Tibial nerve (tissue), 4 donors: ENCODE data around the gene MICAL2. TPM values are rescaled to one million over a fixed set of nuclear protein-coding genes. Genes with fewer than 3 reads are reported as not detected.

Experiments
- DNase-seq, 2 donors: peaks; one replicate each; pipeline ENCODE4 v3.0.0-alpha.2; 2019; ENCODE audit warnings: low spot score in 2 of 2
- H3K27ac ChIP-seq, 4 donors: fragments of 200-600 bp; sonication (generic) in 3 of 4; one replicate each; pipeline ENCODE4 v1.5.1; 2017 to 2019; ENCODE audit warnings: mild to moderate bottlenecking in 1 of 4
- H3K27me3 ChIP-seq, 2 donors: fragments of 200-600 bp; sonication (generic) in 1 of 2; one replicate each; pipeline versions ENCODE4 v1.5.1 to v1.6.0; 2017 to 2019
- H3K36me3 ChIP-seq, 3 donors: fragments of 200-600 bp; sonication (generic); one replicate each; pipeline ENCODE4 v1.5.1; 2018 to 2019
- H3K4me1 ChIP-seq, 4 donors: fragments of 200-600 bp; sonication (generic) in 3 of 4; one replicate each; pipeline ENCODE4 v1.5.1; 2017 to 2019
- H3K4me3 ChIP-seq, 4 donors: fragments of 200-600 bp; sonication (generic) in 3 of 4; one replicate each; pipeline ENCODE4 v1.5.1; 2017 to 2019; ENCODE audit warnings: mild to moderate bottlenecking in 1 of 4, moderate library complexity in 1 of 4
- H3K9me3 ChIP-seq, 4 donors: fragments of 200-600 bp; sonication (generic) in 3 of 4; one replicate each; pipeline ENCODE4 v1.5.1; 2017 to 2019
- EP300 ChIP-seq, 2 donors: sonication (generic); formaldehyde crosslinking; IDR thresholded peaks; one replicate each; pipeline ENCODE4 v1.6.1; 2017; ENCODE audit warnings: antibody characterized with exemption in 2 of 2, mild to moderate bottlenecking in 1 of 2
- POLR2A ChIP-seq, 2 donors: fragments of 450-650 bp; IDR thresholded peaks; one replicate each; pipeline ENCODE4 v1.6.1; 2017; ENCODE audit warnings: antibody characterized with exemption in 2 of 2, mild to moderate bottlenecking in 2 of 2, moderate library complexity in 2 of 2
- WGBS, 2 donors: methylation state at CpG; one replicate each; pipeline ENCODE4 v1.1.5; 2018; 5-methylcytosine and 5-hydroxymethylcytosine counted together
- total RNA-seq, 4 donors: library from RNA; depleted of rRNA; stranded (reverse); fragments of >200 nt; gene quantifications; one replicate each; pipeline ENCODE4 v1.1.0, GENCODE V29; 2016
- TF ChIP-seq, protein P1 (sequence below), 5 experiments: fragments of 200-600 bp in 3 of 5; fragments of 450-650 bp in 2 of 5; sonication (generic) in 3 of 5; IDR thresholded peaks; one replicate each; pipeline ENCODE4 v1.5.1; 2016 to 2019; ENCODE audit warnings: antibody characterized with exemption in 5 of 5, mild to moderate bottlenecking in 3 of 5, moderate library complexity in 2 of 5

MICAL2 gene
- total RNA-seq, 4 donors from 2014 or later, result 87.0 to 136 (median 101) TPM

DNA sequence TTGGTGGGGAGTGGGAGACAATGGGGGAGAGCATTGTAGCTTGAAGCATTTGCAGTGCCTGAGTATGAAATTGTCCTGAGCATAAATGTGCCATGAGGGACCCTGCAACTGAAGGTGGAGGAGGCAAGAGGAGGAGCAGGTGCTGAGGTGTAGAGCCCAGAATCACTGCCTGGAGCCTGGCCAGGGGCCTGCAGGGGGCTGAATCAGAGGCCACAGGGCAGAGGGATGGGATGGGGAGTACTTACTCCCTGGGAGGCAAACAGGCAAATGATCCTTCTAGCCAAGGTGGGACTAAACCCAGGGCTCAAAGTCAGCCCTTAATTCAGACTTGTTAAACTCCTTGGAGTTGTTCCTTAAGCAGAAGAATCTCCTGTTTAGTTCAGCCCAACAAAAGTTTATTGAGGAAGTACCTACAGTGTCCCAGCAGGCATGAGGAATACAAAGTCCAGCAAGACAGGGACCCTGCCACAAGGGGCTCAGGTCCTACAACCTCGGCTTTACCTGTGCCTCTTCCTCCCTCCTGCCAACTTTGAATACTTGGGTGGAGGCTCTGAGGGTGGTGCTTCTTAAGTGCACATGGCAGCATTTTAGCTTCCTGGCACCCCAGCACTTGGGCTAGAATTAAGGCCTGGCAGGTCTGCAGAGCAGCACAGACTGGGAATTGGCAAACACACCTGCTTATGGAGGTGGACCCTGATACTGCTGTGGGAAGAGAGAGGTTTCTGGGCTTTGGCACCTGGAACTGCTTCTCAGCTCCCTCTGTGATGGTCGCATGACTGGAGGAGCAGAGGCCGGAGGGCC, 20.0 kb downstream of the MICAL2 start:
- Histone ChIP-seq H3K27ac (no peak overlapping the region), H3K27me3 (no peaks in the 10 kb centered on the region), H3K9me3 (no peaks in the 10 kb centered on the region), H3K4me3 (no peak overlapping the region), H3K4me1 (peaks cover 0 to 27% (median 2%) of the 10 kb centered on the region in 4 donors), H3K36me3 (no peaks in the 10 kb centered on the region)
- DNase-seq, result no peak
- 91 to 93% methylated on average over 3 of the region's 3 CpGs for whole genome bisulfite sequencing, 2 donors
- TF ChIP-seq EP300 (IDR thresholded peaks at IDR 0.05), result no peak
- TF ChIP-seq, protein P1, sequence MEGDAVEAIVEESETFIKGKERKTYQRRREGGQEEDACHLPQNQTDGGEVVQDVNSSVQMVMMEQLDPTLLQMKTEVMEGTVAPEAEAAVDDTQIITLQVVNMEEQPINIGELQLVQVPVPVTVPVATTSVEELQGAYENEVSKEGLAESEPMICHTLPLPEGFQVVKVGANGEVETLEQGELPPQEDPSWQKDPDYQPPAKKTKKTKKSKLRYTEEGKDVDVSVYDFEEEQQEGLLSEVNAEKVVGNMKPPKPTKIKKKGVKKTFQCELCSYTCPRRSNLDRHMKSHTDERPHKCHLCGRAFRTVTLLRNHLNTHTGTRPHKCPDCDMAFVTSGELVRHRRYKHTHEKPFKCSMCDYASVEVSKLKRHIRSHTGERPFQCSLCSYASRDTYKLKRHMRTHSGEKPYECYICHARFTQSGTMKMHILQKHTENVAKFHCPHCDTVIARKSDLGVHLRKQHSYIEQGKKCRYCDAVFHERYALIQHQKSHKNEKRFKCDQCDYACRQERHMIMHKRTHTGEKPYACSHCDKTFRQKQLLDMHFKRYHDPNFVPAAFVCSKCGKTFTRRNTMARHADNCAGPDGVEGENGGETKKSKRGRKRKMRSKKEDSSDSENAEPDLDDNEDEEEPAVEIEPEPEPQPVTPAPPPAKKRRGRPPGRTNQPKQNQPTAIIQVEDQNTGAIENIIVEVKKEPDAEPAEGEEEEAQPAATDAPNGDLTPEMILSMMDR (IDR thresholded peaks at IDR 0.05), result no peak
- TF ChIP-seq POLR2A (IDR thresholded peaks at IDR 0.05), result no peak

DNA sequence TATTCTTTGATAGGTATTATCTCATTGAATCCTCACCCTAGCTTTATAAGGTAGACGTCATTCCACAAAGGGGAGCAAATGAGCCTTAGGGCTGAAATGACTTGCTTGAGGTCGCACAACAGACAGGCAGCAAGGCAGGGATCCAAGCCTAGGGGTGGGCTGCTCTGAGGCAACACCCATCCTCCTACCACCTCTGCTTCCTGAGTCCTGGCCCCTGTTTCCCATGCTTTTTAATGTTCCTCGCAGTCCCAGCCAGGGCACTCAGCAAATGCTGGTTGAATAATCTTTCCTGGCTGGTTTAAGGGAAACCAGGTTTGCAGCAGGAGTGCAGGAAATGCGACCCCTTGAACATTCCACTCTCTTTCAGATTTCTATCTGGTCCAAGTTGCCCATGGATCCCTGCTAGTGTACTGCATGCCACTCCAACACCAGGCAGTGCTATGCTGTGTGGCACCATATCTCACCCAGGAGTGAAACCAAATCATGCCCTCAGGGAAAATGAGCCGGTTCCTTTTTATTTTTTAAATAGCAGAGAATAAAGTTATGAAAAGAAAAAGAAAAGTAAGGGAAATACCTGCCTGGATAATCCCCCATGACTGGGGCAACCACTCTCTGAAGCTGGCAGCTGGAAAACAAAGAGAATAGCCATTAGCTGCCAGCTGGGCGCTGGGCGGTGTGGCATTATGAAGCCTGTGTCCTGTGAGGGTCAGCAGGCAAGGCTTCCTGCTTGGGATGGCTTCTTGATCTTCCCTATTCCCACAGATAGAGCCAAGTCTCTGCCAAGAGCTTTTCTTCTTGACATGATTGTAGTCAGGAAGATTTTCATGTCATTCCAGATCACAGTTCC, 21.8 kb downstream of the MICAL2 start:
- no peak overlapping the region for H3K27ac ChIP-seq
- no peaks in the 10 kb centered on the region for H3K9me3 ChIP-seq
- no peak overlapping the region for H3K4me3 ChIP-seq
- DNase-seq, result no peak
- 60 to 70% methylated on average over 7 of the region's 7 CpGs for WGBS, 2 donors
- TF ChIP-seq EP300 (IDR thresholded peaks at IDR 0.05) (no peak), POLR2A (IDR thresholded peaks at IDR 0.05) (no peak)
- TF ChIP-seq, protein P1 (IDR thresholded peaks at IDR 0.05), result no peak
- no peaks in the 10 kb centered on the region for H3K36me3 ChIP-seq
- peaks cover 0 to 30% (median 3%) of the 10 kb centered on the region in 4 donors for H3K4me1 ChIP-seq
- no peaks in the 10 kb centered on the region for H3K27me3 ChIP-seq

DNA sequence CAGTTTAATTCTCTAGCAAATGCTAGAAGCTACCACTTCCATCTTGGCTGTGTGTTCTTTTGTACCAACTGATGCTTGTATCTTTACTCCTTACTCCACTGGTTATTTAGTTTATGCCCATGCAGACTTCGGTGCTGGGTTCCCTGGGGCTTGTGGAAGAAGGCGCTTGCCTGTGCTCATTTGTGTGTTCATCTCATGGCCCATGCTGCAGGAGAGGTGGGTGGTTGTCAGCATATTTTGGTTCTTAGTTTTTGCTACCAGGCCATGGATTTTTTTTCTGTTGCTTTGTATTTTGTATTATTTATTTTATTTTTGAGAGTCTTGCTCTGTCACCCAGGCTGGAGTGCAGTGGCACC, 22.4 kb downstream of the MICAL2 start:
- no peak for TF ChIP-seq POLR2A (IDR thresholded peaks at IDR 0.05)
- no peak for TF ChIP-seq EP300 (IDR thresholded peaks at IDR 0.05)
- Histone ChIP-seq H3K9me3 (no peaks in the 10 kb centered on the region), H3K4me3 (no peak overlapping the region), H3K27ac (no peak overlapping the region), H3K36me3 (no peaks in the 10 kb centered on the region), H3K27me3 (no peaks in the 10 kb centered on the region), H3K4me1 (peaks cover 0 to 34% (median 3%) of the 10 kb centered on the region in 4 donors)
- WGBS, 2 donors, result 97 to 98% methylated on average over 2 of the region's 2 CpGs
- DNase-seq, result no peak

DNA sequence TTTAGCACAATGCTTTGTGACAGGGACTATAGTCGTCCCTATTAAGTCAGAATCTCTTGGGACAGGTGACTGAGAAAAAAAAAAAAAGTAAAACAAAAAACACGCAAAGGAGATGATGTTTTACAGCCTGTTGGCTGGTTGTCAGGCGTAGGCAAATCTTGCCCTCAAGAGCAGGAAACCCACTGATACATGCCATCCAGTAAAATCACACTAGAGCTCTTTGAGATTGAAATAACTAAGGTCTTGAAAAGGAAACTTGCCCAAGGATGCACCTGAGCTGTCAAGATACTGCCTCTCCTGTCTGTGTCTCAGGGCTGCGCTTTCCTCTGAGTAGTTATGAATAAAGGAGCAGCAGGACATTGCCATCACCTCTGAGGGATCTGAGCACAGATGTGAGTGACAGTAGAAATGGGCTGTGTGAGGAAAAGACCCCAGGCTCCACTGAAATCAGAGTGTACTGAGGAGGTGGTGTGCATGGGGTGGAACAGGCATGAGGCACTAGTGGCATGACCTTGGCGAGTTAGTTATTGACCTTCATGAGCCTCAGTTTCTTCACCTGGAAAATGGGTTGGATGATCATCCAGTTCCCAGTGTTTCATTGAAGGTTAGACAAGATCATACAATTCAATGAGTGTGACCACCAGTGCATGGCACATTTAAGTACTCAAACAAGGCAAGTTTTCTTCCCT, 23.3 kb downstream of the MICAL2 start:
- DNase-seq, result no peak
- TF ChIP-seq EP300 (IDR thresholded peaks at IDR 0.05), result no peak
- TF ChIP-seq, protein P1 (IDR thresholded peaks at IDR 0.05), result no peak
- no peak for TF ChIP-seq POLR2A (IDR thresholded peaks at IDR 0.05)
- Histone ChIP-seq H3K36me3 (peaks cover 0 to 1% (median 0%) of the 10 kb centered on the region in 3 donors), H3K27me3 (no peaks in the 10 kb centered on the region), H3K4me1 (peaks cover 0 to 43% (median 6%) of the 10 kb centered on the region in 4 donors), H3K9me3 (no peaks in the 10 kb centered on the region), H3K4me3 (no peak overlapping the region), H3K27ac (no peak overlapping the region)
- WGBS, 2 donors, result 88 to 94% methylated on average over 5 of the region's 5 CpGs

DNA sequence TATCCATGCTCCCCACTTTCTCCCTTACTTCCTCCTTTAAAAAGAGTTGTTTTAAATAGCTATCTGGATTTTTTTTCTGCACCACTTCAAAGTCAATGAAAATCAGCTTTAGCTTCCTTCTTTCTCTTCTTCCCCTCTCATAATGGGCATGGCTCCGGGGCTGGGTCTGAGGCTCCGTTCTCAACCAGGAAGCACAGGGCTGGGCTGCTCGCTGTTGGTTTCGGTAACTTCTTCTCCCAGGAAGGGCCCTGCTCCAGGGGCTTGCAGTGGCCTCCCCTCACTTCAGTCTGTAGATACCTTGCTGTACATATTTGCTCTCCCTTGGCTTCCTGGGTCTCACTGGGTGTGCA, 23.8 kb downstream of the MICAL2 start:
- H3K27me3 ChIP-seq, result no peaks in the 10 kb centered on the region
- WGBS, 2 donors, result 73 to 83% methylated on average over 4 of the region's 4 CpGs
- TF ChIP-seq, protein P1 (IDR thresholded peaks at IDR 0.05), result no peak
- no peak for TF ChIP-seq EP300 (IDR thresholded peaks at IDR 0.05)

More for the DNA sequence above, 23.8 kb downstream of the MICAL2 start:
- peaks cover 0 to 3% (median 0%) of the 10 kb centered on the region in 3 donors for H3K36me3 ChIP-seq
- H3K9me3 ChIP-seq, result no peaks in the 10 kb centered on the region
- H3K4me3 ChIP-seq, result no peak overlapping the region
- no peak overlapping the region for H3K27ac ChIP-seq
- no peak for DNase-seq
- peaks cover 0 to 49% (median 8%) of the 10 kb centered on the region in 4 donors for H3K4me1 ChIP-seq
